ENCODE measurements around the gene THRB.

The THRB gene

GRCh38 chr3:24191801-24192403, 302.7 kb downstream of the THRB start (continued):
- TF ChIP-seq ZNF518A (tag by site-specific recombination; conservative IDR thresholded peaks at IDR 0.05; ENCODE audit: low read depth) (no peak), ZNF501 (tag by site-specific recombination; IDR thresholded peaks at IDR 0.05) (peak; percentile 74), HIC1 (tag by site-specific recombination; IDR thresholded peaks at IDR 0.05) (0 out of 2 replicates have a peak, but pooled peaks have one; percentile 37), PRDM4 (tag by site-specific recombination; IDR thresholded peaks at IDR 0.05) (peak; percentile 77; the same call in 1 of the 2 replicates), ZNF580 (tag by site-specific recombination; IDR thresholded peaks at IDR 0.05) (0 out of 2 replicates have a peak, but pooled peaks have one; percentile 43), TRIM28 (IDR thresholded peaks at IDR 0.05; ENCODE audit: borderline replicate concordance, low read length) (peak; percentile 32; the same call in 1 of the 2 replicates)

GRCh38 chr3:24190256-24190655, 304.4 kb downstream of the THRB start:
- no peak overlapping the region for H3K27ac ChIP-seq (ENCODE audit: extremely low read depth, low read depth, low read length)
- H3K4me1 ChIP-seq (ENCODE audit: control insufficient read depth, insufficient read depth, low read length), result peaks cover 4% of the 10 kb centered on the region; the same call in 1 of the 2 replicates
- ChIA-PET POLR2A (no interaction called here), CTCF (no interaction called here)
- no peak overlapping the region for H3K4me3 ChIP-seq (ENCODE audit: low read depth, low read length)
- no peaks in the 10 kb centered on the region for H3K36me3 ChIP-seq (ENCODE audit: control insufficient read depth in 2 of 2, insufficient read depth in 1 of 2, low read length in 2 of 2)
- H3K9me3 ChIP-seq (ENCODE audit: control insufficient read depth, insufficient read depth, low read depth, low read length), result no peaks in the 10 kb centered on the region
- TF ChIP-seq ZNF175 (tag by site-specific recombination; IDR thresholded peaks at IDR 0.05) (no peak), ZBTB11 (tag by site-specific recombination; conservative IDR thresholded peaks at IDR 0.05; ENCODE audit: low read depth) (no peak), ZNF184 (tag by site-specific recombination; IDR thresholded peaks at IDR 0.05) (no peak), PBX3 (CRISPR knock-in tag; IDR thresholded peaks at IDR 0.05) (no peak), BCL11B (tag by site-specific recombination; IDR thresholded peaks at IDR 0.05; ENCODE audit: low read depth) (no peak), AEBP2 (tag by site-specific recombination; IDR thresholded peaks at IDR 0.05; ENCODE audit: borderline replicate concordance) (no peak), ZNF202 (tag by site-specific recombination; IDR thresholded peaks at IDR 0.05; ENCODE audit: borderline replicate concordance) (no peak), IKZF3 (tag by site-specific recombination; IDR thresholded peaks at IDR 0.05) (no peak), ZNF157 (tag by site-specific recombination; IDR thresholded peaks at IDR 0.05) (no peak), SALL2 (tag by site-specific recombination; IDR thresholded peaks at IDR 0.05; ENCODE audit: borderline replicate concordance) (no peak), ZNF404 (tag by site-specific recombination; IDR thresholded peaks at IDR 0.05) (no peak), ZNF146 (tag by site-specific recombination; IDR thresholded peaks at IDR 0.05) (no peak), YY2 (tag by site-specific recombination; IDR thresholded peaks at IDR 0.05) (no peak)
